Nephron progenitor cell (in vitro differentiated cells): ENCODE measurements around the gene TEAD1.

ENCODE experiments used
- DNase-seq: peaks from one replicate; pipeline ENCODE4 v3.0.0; 2021
- H3K27ac Mint-ChIP-seq: 2 replicates; pipeline ENCODE4 v1.8.0; 2021; ENCODE audit warnings: mild to moderate bottlenecking, moderate library complexity, mixed read lengths
- H3K27me3 Mint-ChIP-seq: 2 replicates; pipeline ENCODE4 v1.8.0; 2021; ENCODE audit warnings: mild to moderate bottlenecking, low read depth, mixed read lengths; ENCODE audit not compliant: poor library complexity
- H3K36me3 Mint-ChIP-seq: 2 replicates; pipeline ENCODE4 v1.8.0; 2021; ENCODE audit warnings: low read depth, mixed read lengths
- H3K4me1 Mint-ChIP-seq: 2 replicates; pipeline ENCODE4 v1.8.0; 2021; ENCODE audit warnings: mixed read lengths
- H3K4me3 Mint-ChIP-seq: 2 replicates; pipeline ENCODE4 v1.8.0; 2021; ENCODE audit warnings: mild to moderate bottlenecking, moderate library complexity, mixed read lengths
- H3K9me3 Mint-ChIP-seq: 2 replicates; pipeline ENCODE4 v1.8.0; 2021; ENCODE audit warnings: mild to moderate bottlenecking, moderate library complexity, mixed read lengths
- TF ChIP-seq, protein P1 (sequence below): fragments of 200-600 bp; sonication (generic); IDR thresholded peaks from 2 replicates; pipeline ENCODE4 v1.5.0; 2021; ENCODE audit warnings: antibody characterized with exemption

TEAD1 gene

DNA sequence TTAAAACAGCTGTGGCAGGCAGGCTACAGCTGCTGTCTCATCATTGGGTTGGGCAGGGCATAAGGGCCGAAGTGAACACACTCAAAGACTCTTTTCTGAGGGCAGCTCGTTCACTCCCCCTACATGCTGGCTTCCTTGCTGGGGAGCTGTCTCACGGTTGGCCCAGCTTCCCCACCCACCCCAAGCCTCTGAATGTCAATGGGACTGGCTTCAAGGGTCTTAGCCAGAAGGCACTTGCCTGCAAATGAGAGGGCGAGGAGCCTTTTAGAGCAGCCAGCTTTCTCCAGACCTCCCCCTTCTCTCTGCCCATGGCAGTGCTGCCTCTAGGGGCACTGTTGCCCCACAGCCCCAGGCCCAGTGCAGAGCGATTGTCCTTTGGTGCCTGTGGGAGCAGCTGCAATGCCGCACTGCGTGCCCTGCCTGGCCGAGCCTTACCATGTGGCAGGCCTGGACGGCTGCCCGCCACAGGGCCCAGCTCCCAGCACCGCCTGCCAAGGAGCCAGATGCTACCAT, 240.2 kb downstream of the TEAD1 start:
- no peak overlapping the region for H3K4me3 Mint-ChIP-seq
- peak; percentile 75 for DNase-seq
- TF ChIP-seq, protein P1, sequence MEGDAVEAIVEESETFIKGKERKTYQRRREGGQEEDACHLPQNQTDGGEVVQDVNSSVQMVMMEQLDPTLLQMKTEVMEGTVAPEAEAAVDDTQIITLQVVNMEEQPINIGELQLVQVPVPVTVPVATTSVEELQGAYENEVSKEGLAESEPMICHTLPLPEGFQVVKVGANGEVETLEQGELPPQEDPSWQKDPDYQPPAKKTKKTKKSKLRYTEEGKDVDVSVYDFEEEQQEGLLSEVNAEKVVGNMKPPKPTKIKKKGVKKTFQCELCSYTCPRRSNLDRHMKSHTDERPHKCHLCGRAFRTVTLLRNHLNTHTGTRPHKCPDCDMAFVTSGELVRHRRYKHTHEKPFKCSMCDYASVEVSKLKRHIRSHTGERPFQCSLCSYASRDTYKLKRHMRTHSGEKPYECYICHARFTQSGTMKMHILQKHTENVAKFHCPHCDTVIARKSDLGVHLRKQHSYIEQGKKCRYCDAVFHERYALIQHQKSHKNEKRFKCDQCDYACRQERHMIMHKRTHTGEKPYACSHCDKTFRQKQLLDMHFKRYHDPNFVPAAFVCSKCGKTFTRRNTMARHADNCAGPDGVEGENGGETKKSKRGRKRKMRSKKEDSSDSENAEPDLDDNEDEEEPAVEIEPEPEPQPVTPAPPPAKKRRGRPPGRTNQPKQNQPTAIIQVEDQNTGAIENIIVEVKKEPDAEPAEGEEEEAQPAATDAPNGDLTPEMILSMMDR = peak; percentile 75
- H3K4me1 Mint-ChIP-seq = peaks cover 15% of the 10 kb centered on the region
- H3K27ac Mint-ChIP-seq = no peak overlapping the region
- H3K27me3 Mint-ChIP-seq = no peaks in the 10 kb centered on the region
- no peaks in the 10 kb centered on the region for H3K9me3 Mint-ChIP-seq
- H3K36me3 Mint-ChIP-seq = peaks cover 35% of the 10 kb centered on the region

- no peak overlapping the region for H3K4me3 Mint-ChIP-seq
- H3K4me1 Mint-ChIP-seq = peaks cover 15% of the 10 kb centered on the region
- TF ChIP-seq, protein P1 = no peak
- DNase-seq = no peak
- no peaks in the 10 kb centered on the region for H3K27me3 Mint-ChIP-seq
- H3K9me3 Mint-ChIP-seq = no peaks in the 10 kb centered on the region
- H3K36me3 Mint-ChIP-seq = peaks cover 29% of the 10 kb centered on the region
- H3K27ac Mint-ChIP-seq = no peak overlapping the region
Observed at GRCh38 chr11:12915093-12915492, 240.9 kb downstream of the TEAD1 start.

GRCh38 chr11:12917822-12918221, 243.6 kb downstream of the TEAD1 start:
- no peak overlapping the region for H3K4me3 Mint-ChIP-seq
- no peaks in the 10 kb centered on the region for H3K27me3 Mint-ChIP-seq
- H3K27ac Mint-ChIP-seq = no peak overlapping the region
- peaks cover 17% of the 10 kb centered on the region for H3K36me3 Mint-ChIP-seq
- TF ChIP-seq, protein P1 = no peak
- peaks cover 15% of the 10 kb centered on the region for H3K4me1 Mint-ChIP-seq
- DNase-seq = no peak
- H3K9me3 Mint-ChIP-seq = no peaks in the 10 kb centered on the region

- H3K27me3 Mint-ChIP-seq = no peaks in the 10 kb centered on the region
- H3K9me3 Mint-ChIP-seq = no peaks in the 10 kb centered on the region
- no peak overlapping the region for H3K27ac Mint-ChIP-seq
- peaks cover 17% of the 10 kb centered on the region for H3K36me3 Mint-ChIP-seq
- H3K4me3 Mint-ChIP-seq = no peak overlapping the region
- TF ChIP-seq, protein P1 = no peak
- H3K4me1 Mint-ChIP-seq = peaks cover 15% of the 10 kb centered on the region
- no peak for DNase-seq
Observed at GRCh38 chr11:12918667-12919066, 244.4 kb downstream of the TEAD1 start.

GRCh38 chr11:12922418-12922817, 248.2 kb downstream of the TEAD1 start:
- TF ChIP-seq, protein P1 = no peak
- no peaks in the 10 kb centered on the region for H3K4me1 Mint-ChIP-seq
- DNase-seq = no peak
- H3K4me3 Mint-ChIP-seq = no peak overlapping the region
- no peak overlapping the region for H3K27ac Mint-ChIP-seq
- H3K9me3 Mint-ChIP-seq = no peaks in the 10 kb centered on the region
- H3K27me3 Mint-ChIP-seq = no peaks in the 10 kb centered on the region
- peaks cover 16% of the 10 kb centered on the region for H3K36me3 Mint-ChIP-seq

DNA sequence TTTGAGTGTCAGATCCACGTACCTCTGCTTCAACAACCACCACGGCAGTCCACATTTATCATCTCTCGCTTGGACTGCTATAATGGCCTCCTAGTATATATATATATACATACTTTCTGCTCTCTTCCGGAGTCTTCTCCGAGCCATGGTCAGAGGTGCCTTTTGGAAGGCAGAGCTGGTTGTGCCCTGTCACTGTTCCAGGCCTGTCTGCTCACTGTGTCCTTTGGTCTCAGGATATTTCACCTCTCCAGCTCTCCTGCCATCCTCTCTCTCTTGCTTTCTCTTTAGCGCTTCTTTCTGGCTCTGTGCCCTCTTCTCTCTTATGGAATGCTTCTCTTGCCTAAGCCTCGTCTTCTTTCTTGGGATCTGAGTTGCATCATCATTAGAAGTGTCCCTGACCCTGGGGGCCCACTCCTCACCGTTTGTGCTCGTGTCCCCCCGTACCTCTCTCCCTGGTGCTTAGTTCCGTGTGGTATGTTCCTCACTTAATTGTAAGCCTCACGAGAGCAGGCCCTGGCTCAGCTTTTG, 248.8 kb downstream of the TEAD1 start:
- no peak for DNase-seq
- H3K27ac Mint-ChIP-seq = peak overlapping the region; percentile 58
- no peak overlapping the region for H3K4me3 Mint-ChIP-seq
- H3K4me1 Mint-ChIP-seq = no peaks in the 10 kb centered on the region
- peaks cover 16% of the 10 kb centered on the region for H3K36me3 Mint-ChIP-seq
- TF ChIP-seq, protein P1 = no peak
- no peaks in the 10 kb centered on the region for H3K27me3 Mint-ChIP-seq
- H3K9me3 Mint-ChIP-seq = no peaks in the 10 kb centered on the region
